Raji (cell line): ENCODE measurements around the gene GRIN2A.

ENCODE experiments used
- POLR2A ChIP-seq: IDR thresholded peaks from 2 replicates; pipeline ENCODE4 v1.6.1; 2011; ENCODE audit warnings: low read depth, low read length, control low read depth; ENCODE audit not compliant: insufficient read depth

The GRIN2A gene

DNA sequence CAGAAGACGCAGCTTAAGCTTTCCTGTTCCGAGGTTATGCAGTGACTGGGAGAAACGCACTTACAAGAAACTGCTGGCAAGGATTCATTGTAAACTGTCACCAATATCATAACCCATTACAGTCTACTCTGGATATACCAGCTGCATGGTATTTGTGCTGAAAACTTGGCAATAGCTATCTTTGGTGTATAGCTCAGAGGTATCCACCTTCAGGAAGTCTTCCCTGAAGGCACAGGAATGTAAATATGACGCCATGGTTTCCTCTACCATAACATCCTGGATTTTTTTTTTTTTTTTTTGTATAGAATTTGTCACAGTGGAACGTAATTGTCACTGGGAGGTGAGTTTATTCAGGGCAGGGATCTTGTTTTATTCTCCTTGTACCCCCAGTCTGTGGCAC lies 406.2 kb downstream of the GRIN2A start:
- no peak for TF ChIP-seq POLR2A

DNA sequence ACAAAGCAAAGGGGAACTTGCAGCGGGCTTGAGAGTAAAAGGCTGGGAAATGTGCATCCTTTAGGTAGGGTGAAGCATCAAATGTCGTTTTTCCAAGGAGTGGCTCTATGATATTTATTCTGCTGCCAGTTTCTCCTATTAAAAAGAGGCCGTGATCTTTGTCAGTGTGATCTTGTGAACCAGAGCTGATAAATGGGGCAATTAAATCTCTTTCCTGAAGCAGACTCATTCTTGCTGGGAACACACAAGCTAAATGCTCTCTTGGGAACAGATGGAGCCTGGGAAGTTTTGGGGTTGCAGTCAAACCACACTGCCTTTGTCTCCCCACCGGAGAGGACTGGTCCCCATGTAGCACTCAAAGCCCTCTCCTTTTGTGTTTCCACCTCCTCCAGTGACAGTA lies 408.9 kb downstream of the GRIN2A start:
- no peak for TF ChIP-seq POLR2A

- no peak for TF ChIP-seq POLR2A
Measured at GRCh38 chr16:9772526-9773225, 409.6 kb downstream of the GRIN2A start.

DNA sequence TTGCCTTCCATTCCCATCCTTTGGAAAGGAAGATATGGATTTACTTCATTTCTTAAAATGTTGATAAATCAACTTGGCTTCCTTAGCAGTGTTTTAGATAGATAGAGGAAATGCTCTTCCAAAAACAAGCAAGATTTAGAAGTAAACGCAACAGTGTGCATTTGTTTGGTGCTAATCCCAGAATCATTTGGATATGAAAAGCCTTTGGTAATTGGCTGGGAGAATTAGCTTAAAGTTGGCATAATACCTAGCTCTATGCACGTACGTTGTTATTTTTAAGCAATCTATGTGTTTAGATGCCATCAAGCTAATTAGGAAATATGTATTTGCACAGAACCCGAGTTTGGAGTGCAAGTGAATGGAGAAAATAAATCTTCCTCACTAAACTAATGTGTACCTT lies 415.3 kb downstream of the GRIN2A start:
- TF ChIP-seq POLR2A, result no peak

DNA sequence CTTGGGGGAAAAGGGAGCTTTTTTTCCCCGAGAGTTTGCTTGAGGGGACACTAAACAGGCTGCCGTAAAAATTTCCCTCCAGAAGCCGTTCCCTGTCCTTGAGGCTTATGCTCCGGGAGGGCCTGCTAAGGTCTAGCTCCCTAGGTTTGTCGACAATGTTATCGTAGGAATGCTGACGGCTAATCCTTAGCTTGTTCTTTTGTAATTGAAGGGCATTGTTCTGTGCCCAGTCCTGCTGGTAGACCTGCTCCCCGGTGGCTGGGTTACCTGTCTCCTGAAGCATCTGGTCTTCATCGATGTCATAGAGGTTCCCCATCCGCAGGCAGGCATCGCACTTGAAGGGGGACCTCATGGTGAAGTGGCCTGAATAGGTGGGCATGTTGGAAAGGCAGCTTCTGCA lies 418.7 kb downstream of the GRIN2A start:
- no peak for TF ChIP-seq POLR2A

DNA sequence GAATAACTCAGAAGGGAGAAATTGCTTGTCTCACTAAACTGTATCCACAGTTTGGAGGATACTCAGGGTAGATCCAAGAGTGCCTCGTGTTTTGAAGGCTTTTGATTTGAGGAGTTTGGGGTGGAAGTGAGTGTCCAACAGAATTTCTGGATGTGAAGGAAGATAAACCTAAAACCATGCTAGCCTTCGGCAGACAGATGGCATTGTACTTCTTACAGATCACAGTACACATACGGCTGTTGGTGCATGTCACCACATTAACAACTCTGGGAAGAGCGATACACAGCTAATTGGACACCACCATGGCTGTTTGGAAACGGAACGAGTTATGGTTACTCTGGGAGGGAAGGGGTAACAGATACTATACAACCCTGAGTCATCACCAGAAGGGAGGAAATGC lies 420.4 kb downstream of the GRIN2A start:
- no peak for TF ChIP-seq POLR2A

DNA sequence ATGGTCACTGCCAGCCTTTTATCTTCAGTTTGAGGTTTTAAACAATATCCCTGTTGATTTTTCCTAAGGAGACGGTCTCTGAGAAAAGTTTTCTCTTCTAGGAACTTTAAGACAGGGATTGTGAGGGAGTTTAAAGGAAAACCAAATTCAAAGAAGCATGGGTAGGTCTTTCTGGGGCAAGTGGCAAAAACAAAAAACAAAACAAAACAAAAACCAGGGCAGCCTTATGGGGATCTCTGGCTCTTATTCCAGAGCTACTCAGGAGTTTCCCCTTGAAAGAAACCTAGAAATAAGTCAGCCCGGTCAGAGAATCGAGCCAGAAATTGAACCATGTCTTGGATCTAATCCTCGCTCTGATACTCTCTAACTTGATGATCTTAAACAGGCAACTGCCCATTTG lies 424.5 kb downstream of the GRIN2A start:
- TF ChIP-seq POLR2A, result no peak

DNA sequence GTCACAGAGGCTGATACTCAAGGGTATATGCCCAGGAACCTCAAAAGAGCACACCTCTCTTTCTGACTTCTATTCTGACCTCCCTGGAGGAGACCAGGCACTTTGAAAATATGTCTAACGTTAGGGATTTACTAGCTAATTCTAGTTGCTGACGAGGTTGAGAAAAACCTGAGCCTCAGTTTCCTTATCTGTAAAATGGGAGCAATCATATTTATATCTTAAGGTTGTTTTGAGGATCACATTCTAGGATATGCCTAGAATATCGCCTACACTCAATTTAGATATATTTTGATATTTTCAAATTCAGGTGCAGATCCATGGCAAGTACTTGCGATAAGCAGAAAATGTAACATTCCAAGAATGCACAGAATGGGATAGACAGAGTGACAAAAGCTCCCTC lies 425.8 kb downstream of the GRIN2A start:
- TF ChIP-seq POLR2A, result no peak

DNA sequence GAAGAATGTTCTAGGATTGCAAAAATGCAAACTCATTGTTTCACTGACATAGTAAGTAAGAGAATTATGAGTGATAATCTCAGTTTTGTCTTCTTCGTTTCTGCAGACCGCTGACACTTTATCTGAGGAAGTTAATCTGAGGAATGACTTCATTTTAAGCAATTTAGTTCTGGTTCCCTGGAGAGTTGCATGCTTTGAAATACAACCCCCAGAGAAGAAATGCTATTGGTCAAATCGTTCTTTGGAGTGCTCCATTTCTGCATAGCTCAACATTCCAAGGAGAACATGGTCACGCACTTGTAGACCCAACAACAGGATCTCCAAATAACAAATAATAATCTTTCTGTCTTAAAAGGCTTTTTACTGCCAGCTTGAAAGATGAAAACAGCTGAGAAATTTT lies 427.1 kb downstream of the GRIN2A start:
- TF ChIP-seq POLR2A, result no peak

GRCh38 chr16:9741776-9742175 lies 440.5 kb downstream of the GRIN2A start:
- TF ChIP-seq POLR2A, result no peak

DNA sequence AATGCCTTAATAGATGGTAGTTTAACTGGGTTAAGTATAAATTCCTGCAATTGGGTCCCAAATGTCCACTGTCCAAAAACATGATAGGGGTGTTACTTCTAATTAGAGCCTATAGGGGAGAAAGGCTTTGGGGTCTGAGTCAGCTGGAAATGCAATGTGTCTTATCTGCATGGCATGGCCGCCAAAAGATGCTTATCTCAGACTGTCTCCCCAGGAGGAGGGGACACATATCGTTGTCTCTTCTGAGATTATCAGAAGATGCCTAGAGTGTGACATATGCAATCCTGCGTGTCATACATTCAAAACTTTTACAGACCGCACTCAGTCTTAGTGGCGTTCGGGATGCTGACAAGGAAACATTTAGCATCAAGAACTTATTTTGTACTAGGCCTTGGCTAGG lies 442.9 kb downstream of the GRIN2A start:
- TF ChIP-seq POLR2A, result no peak

DNA sequence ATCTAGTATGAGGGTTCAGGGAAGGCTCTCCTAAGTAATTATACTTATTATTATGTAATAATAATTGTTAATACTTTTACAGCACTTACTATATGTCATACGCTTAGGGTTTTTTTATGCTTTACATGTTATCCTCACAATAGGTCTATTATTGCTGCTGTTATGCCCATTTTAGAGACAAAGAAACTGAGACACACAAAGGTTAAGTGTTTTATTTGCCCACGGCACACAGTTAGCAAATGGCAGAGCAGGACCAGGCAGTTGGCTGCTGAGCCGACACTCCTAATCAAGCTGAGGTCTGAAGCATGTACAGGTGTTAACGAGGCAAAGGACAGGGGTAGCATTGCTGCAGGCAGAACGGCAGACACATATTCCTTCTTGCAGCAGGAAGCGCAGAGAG lies 443.5 kb downstream of the GRIN2A start:
- TF ChIP-seq POLR2A, result no peak

- no peak for TF ChIP-seq POLR2A
Measured at GRCh38 chr16:9736547-9736946, 445.7 kb downstream of the GRIN2A start.

GRCh38 chr16:9723136-9723535 lies 459.1 kb downstream of the GRIN2A start:
- TF ChIP-seq POLR2A, result no peak

DNA sequence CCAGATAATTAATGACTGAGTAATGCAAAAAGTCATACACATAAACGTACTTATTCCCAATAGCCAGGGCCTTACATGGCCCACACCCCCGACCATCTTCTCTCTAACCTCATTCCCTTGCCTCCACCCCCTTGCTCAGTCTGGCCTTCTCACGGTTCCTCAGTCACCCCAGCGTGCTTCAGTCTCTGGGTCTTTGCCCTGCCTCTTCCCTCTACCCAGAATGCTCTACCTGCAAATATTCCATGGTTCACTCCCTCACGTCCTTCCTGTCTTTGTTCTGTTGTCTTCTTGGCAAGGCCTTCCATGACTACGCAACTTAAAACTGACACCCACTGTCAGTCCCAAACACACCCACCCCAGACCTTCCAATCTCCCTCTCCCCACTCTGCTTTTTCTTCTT lies 468.3 kb downstream of the GRIN2A start:
- no peak for TF ChIP-seq POLR2A

DNA sequence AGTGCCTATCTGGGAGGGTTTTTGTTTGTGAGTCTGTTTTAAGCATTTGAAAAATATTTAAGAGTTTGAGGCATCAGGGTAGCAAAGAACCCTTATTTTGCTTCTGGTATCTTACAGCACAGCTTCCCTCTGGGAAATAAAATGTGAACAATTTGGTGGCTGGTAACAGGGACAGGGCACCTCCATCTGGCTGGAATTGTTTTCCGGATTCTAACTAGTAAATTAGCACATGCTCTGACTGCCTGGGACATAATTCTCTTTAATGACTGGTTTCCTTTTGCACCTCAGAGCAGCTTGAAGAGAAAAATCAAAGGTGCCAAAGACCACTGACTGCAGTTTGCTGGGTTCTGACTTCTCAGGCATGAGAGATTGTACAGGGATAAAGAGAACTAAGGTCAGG lies 469.1 kb downstream of the GRIN2A start:
- no peak for TF ChIP-seq POLR2A

DNA sequence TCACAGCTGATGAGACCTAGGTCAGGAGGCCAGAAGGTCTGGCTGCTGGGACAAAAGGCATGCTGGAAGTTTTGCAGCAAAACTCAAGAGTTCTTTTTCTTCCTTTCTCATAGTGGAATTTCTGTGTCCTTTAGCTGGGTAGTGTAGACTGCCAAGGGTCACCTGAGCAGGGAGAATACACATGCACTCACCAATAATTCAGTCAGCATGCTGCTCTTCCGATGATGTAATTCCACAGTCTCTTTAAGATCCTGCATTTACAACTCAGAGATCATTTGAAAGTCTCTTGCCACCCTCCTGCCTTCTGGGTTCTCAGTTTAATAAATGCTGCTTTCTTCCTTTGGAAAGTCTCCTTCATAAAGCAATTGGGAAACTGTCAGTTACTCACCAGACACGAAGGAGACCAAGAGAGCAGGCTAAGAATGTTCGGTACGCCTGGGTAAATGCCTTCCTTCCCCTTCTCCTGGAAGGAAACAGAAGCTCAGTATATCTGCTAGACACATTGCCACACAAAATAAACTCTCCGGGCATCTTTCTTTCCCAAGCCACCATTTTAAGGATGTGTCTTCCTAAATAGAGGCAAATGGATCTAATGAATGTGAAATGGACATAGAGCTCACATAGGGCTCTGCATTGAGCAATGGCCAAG lies 473.1 kb downstream of the GRIN2A start:
- no peak for TF ChIP-seq POLR2A

- TF ChIP-seq POLR2A, result no peak
Measured at GRCh38 chr16:9706217-9706836, 475.9 kb downstream of the GRIN2A start.
